C4-2B (cell line): ENCODE measurements around the gene NKPD1.

ENCODE experiments used
- CTCF ChIP-seq: fragments of 450-650 bp; conservative IDR thresholded peaks from 2 replicates; pipeline ENCODE4 v1.5.1; 2017; ENCODE audit warnings: mild to moderate bottlenecking
- ZFX ChIP-seq: fragments of 450-650 bp; IDR thresholded peaks from 2 replicates; pipeline ENCODE4 v1.6.1; 2017

GRCh38 chr19:45164577-45165335, 4.0 kb upstream of the NKPD1 start:
- TF ChIP-seq CTCF (no peak), ZFX (no peak)
